Transverse colon (tissue), 4 donors: Measurements from ENCODE around the gene RABL6. TPM values are rescaled to one million over a fixed set of nuclear protein-coding genes. Genes with fewer than 3 reads are reported as not detected.

Source experiments
- DNase-seq: peaks from one replicate; pipeline ENCODE4 v3.0.0-alpha.2; 2019
- H3K27ac ChIP-seq, 4 donors: fragments of 200-600 bp; sonication (generic); 2 replicates each; pipeline ENCODE4 v1.5.1; 2016 to 2018; ENCODE audit warnings: inconsistent platforms in 4 of 4
- H3K27me3 ChIP-seq: fragments of 200-600 bp; sonication (generic); 2 replicates; pipeline ENCODE4 v1.5.1; 2017; ENCODE audit warnings: inconsistent platforms
- H3K36me3 ChIP-seq, 4 donors: fragments of 200-600 bp; sonication (generic); 2 replicates each; pipeline ENCODE4 v1.5.1; 2017 to 2019; ENCODE audit warnings: inconsistent platforms in 4 of 4
- H3K4me1 ChIP-seq, 4 donors: fragments of 200-600 bp; sonication (generic); 2 replicates each; pipeline ENCODE4 v1.5.1; 2017 to 2020; ENCODE audit warnings: inconsistent platforms in 4 of 4
- H3K4me3 ChIP-seq, 4 donors: fragments of 200-600 bp; sonication (generic); 1 replicate in 1 of 4; 2 replicates in 3 of 4; pipeline versions ENCODE4 v1.5.1 to v1.6.1; 2017 to 2019; ENCODE audit warnings: inconsistent platforms in 4 of 4
- H3K9me3 ChIP-seq, 2 donors: fragments of 200-600 bp; sonication (generic); 2 replicates each; pipeline ENCODE4 v1.5.1; 2017 to 2019; ENCODE audit warnings: inconsistent platforms in 2 of 2
- CTCF ChIP-seq, 5 experiments: fragments of 200-600 bp in 3 of 5; fragments of 450-650 bp in 2 of 5; sonication (generic) in 3 of 5; IDR thresholded peaks; 1 replicate in 2 of 5; 2 replicates in 3 of 5; pipeline ENCODE4 v1.5.1; 2016 to 2017; ENCODE audit warnings: antibody characterized with exemption in 5 of 5, inconsistent platforms in 3 of 5, mild to moderate bottlenecking in 2 of 5, moderate library complexity in 1 of 5
- EP300 ChIP-seq: sonication (generic); formaldehyde crosslinking; IDR thresholded peaks from one replicate; pipeline ENCODE4 v1.6.1; 2017; ENCODE audit warnings: antibody characterized with exemption, low read depth
- POLR2A ChIP-seq: fragments of 450-650 bp; IDR thresholded peaks from one replicate; pipeline ENCODE4 v1.6.1; 2016; ENCODE audit warnings: antibody characterized with exemption, mild to moderate bottlenecking, moderate library complexity
- POLR2AphosphoS5 ChIP-seq, 3 donors: sonication (generic); formaldehyde crosslinking; IDR thresholded peaks; one replicate each; pipeline ENCODE4 v1.6.1; 2016; ENCODE audit warnings: antibody characterized with exemption in 3 of 3
- WGBS, 2 donors: methylation state at CpG; one replicate each; pipeline ENCODE4 v1.1.5; 2018; ENCODE audit warnings: low coverage in 1 of 2; 5-methylcytosine and 5-hydroxymethylcytosine counted together
- in situ Hi-C, 4 donors: fragments of 200-750 bp; cut with MboI; loops; one replicate each; pipeline versions ENCODE4 v1.15.0 to v1.15.1; 2017; ENCODE audit warnings: low sequenced_read_pairs in 3 of 4, low pct_ligation_motif_present in 1 of 4, low pct_unique_long_range_greater_than_20kb in 1 of 4
- intact Hi-C: fragments of 100-400 bp; cut with DNase I; formaldehyde crosslinking; loops from one replicate; pipeline ENCODE4 v1.15.1; 2023; ENCODE audit warnings: low total_unique reads
- total RNA-seq, 4 donors: library from RNA; depleted of rRNA; stranded (reverse); fragments of >200 nt; gene quantifications; one replicate each; pipeline ENCODE4 v1.1.0, GENCODE V29; 2016

Gene RABL6
- total RNA-seq, 4 donors from 2014 or later = 71.3 to 227 (median 160) TPM

GRCh38 chr9:136885950-136886578, 78.3 kb downstream of the RABL6 start, which contains the start of gene TRAF2:
Gene TRAF2 (plus strand): TSS chr9:136886516. CDS start chr9:136898741, 12,225 bp downstream.
- intact Hi-C loops = no loop called here
- Histone ChIP-seq H3K9me3 (no peaks in the 10 kb centered on the region), H3K36me3 (no peaks in the 10 kb centered on the region), H3K4me3 (peak within 1 kb of the TSS; percentile 63 to 100 (median 95)), H3K27me3 (no peaks in the 10 kb centered on the region), H3K4me1 (peaks cover 0 to 40% (median 30%) of the 10 kb centered on the region in 4 donors), H3K27ac (peak within 1 kb of the TSS; percentile 86 to 95 (median 93))
- in situ Hi-C loops = no loop called here
- WGBS, 2 donors = 0% methylated on average over 66 of the region's 88 CpGs; no CpG with 5 or more reads in 1 of the 2 donors
- TF ChIP-seq POLR2A (peak; percentile 59), EP300 (no peak), CTCF (IDR thresholded peaks at IDR 0.05) (no peak), POLR2AphosphoS5 (IDR thresholded peaks at IDR 0.05) (peak; percentile 78 to 87 (median 85))
- DNase-seq = peak; percentile 98

DNA sequence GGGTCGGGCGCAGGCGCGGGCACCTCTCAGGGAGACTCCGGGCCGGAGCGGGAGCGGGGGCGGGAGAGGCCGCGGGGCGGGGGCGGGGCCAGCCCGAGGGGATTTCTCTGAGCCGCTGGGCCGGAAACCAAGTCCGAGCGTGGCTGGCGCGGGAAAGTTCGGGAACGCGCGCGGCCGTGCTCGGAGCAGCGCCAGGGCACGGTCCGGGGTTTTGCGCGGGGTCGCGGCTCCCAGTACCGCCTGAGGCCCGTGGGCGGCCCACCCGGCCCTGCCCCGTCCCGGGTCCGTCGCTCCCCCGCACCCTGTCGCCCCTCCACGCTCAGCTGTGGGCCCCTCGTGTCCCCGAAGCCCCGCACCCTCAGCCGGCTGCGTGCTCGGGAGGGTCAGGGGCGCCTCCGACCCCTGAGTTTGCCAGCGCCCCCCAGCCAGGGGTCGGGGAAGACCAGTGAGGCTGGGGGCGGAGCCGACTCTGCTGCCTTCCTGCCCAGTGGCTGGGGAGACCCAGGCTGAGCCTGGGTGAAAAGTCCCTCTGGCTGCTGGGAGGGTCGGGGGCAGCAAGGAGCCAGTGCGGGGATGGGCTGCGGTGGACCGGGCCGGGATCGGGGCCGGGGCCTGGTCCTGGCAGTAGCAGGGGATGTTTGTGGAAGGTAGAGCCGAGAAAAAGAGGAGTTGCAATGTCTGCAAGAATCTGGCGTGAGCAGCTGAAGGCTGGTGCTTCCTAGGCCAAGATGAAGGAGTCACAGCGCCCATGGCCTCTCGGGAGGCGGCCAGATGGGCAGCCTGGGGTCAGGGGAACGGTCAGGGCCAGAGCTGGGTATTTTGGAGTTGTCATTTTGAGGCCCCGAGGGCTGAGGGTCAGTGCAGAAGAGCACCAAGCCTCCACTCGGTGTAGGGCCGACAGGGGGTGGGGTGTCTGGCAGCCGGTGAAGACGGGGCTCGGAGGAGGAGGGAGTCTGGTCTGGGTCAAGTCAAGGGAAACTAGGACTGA, 79.2 kb downstream of the RABL6 start:
- H3K9me3 ChIP-seq = no peaks in the 10 kb centered on the region
- intact Hi-C loops = no loop called here
- 0 to 2% methylated on average over 1 to 36 of the region's 76 CpGs for WGBS, 2 donors
- peak; percentile 44 for DNase-seq
- no peaks in the 10 kb centered on the region for H3K27me3 ChIP-seq
- no peaks in the 10 kb centered on the region for H3K36me3 ChIP-seq
- in situ Hi-C loops = no loop called here
- peak overlapping the region; percentile 86 to 95 (median 93) for H3K27ac ChIP-seq
- H3K4me3 ChIP-seq = peak overlapping the region; percentile 63 to 100 (median 95)
- H3K4me1 ChIP-seq = peaks cover 0 to 32% (median 25%) of the 10 kb centered on the region in 4 donors
- TF ChIP-seq POLR2AphosphoS5 (IDR thresholded peaks at IDR 0.05) = no peak
- TF ChIP-seq POLR2A = no peak
- TF ChIP-seq CTCF (IDR thresholded peaks at IDR 0.05) = no peak
- TF ChIP-seq EP300 = no peak

- WGBS, 2 donors = 85% methylated on average over 8 of the region's 8 CpGs; no CpG with 5 or more reads in 1 of the 2 donors
- no peak overlapping the region for H3K27ac ChIP-seq
- no peaks in the 10 kb centered on the region for H3K9me3 ChIP-seq
- intact Hi-C loops (no loop called here), in situ Hi-C loops (no loop called here)
- no peaks in the 10 kb centered on the region for H3K27me3 ChIP-seq
- H3K4me3 ChIP-seq = no peak overlapping the region
- TF ChIP-seq POLR2A (no peak), CTCF (IDR thresholded peaks at IDR 0.05) (no peak), EP300 (no peak), POLR2AphosphoS5 (IDR thresholded peaks at IDR 0.05) (no peak)
- peaks cover 0 to 24% (median 16%) of the 10 kb centered on the region in 4 donors for H3K4me1 ChIP-seq
- DNase-seq = no peak
- no peaks in the 10 kb centered on the region for H3K36me3 ChIP-seq
Measured at GRCh38 chr9:136888454-136888853, 80.7 kb downstream of the RABL6 start.

- DNase-seq = no peak
- intact Hi-C loops (no loop called here), in situ Hi-C loops (no loop called here)
- TF ChIP-seq POLR2A = no peak
- TF ChIP-seq EP300 = no peak
- TF ChIP-seq CTCF (IDR thresholded peaks at IDR 0.05) = no peak
- TF ChIP-seq POLR2AphosphoS5 (IDR thresholded peaks at IDR 0.05) = no peak
- H3K27me3 ChIP-seq = no peaks in the 10 kb centered on the region
- H3K4me3 ChIP-seq = no peak overlapping the region
- H3K4me1 ChIP-seq = peaks cover 0 to 24% (median 16%) of the 10 kb centered on the region in 4 donors
- H3K27ac ChIP-seq = no peak overlapping the region
- 93 to 94% methylated on average over 17 to 42 of the region's 42 CpGs for WGBS, 2 donors
- no peaks in the 10 kb centered on the region for H3K36me3 ChIP-seq
- no peaks in the 10 kb centered on the region for H3K9me3 ChIP-seq
Measured at GRCh38 chr9:136889858-136890257, 82.1 kb downstream of the RABL6 start.
